K562 (cell line): ENCODE results near the gene ZNF763. TPM values are rescaled to one million over a fixed set of nuclear protein-coding genes. Genes with fewer than 3 reads are reported as not detected.

ENCODE experiments used
- ARID2 ChIP-seq: fragments of 450-650 bp; IDR thresholded peaks from 2 replicates; pipeline ENCODE4 v1.6.1; 2017; ENCODE audit warnings: antibody characterized with exemption, mild to moderate bottlenecking
- BDP1 ChIP-seq: IDR thresholded peaks from 3 replicates; pipeline ENCODE4 v1.6.1; 2011; ENCODE audit not compliant: insufficient read length, insufficient read depth
- IRF2 ChIP-seq: sonication (generic); formaldehyde crosslinking; IDR thresholded peaks from 2 replicates; pipeline ENCODE4 v1.8.1; 2022; ENCODE audit warnings: mild to moderate bottlenecking, missing genetic modification reagents
- LEF1 ChIP-seq: fragments of 450-650 bp; IDR thresholded peaks from 2 replicates; pipeline ENCODE4 v1.6.1; 2016; ENCODE audit warnings: mild to moderate bottlenecking
- MEIS2 ChIP-seq: fragments of 450-650 bp; IDR thresholded peaks from 2 replicates; pipeline ENCODE4 v1.6.1; 2014; ENCODE audit warnings: mild to moderate bottlenecking; ENCODE audit not compliant: partially characterized antibody
- NFIC ChIP-seq: fragments of 450-650 bp; IDR thresholded peaks from 2 replicates; pipeline ENCODE4 v1.6.1; 2017; ENCODE audit warnings: mild to moderate bottlenecking, inconsistent platforms
- POLR3G ChIP-seq: IDR thresholded peaks from 2 replicates; pipeline ENCODE4 v1.6.1; 2011; ENCODE audit not compliant: insufficient read length, insufficient replicate concordance; ENCODE audit errors: extremely low read depth
- SIRT6 ChIP-seq: IDR thresholded peaks from one replicate; pipeline ENCODE4 v1.6.1; 2012; ENCODE audit warnings: low read depth, mild to moderate bottlenecking, control low read depth, inconsistent platforms, low read length, moderate library complexity
- SP1 ChIP-seq: sonication (generic); formaldehyde crosslinking; IDR thresholded peaks from 2 replicates; pipeline ENCODE4 v1.8.1; 2022; ENCODE audit warnings: mild to moderate bottlenecking, missing genetic modification reagents
- TAF1 ChIP-seq: IDR thresholded peaks from 2 replicates; pipeline ENCODE4 v1.6.1; 2011; ENCODE audit warnings: mild to moderate bottlenecking, low read length, moderate library complexity; ENCODE audit not compliant: insufficient read depth, control insufficient read depth, severe bottlenecking; ENCODE audit errors: extremely low read depth
- TEAD1 ChIP-seq, 2 experiments: fragments of 450-650 bp in 1 of 2; sonication (generic) in 1 of 2; formaldehyde crosslinking; IDR thresholded peaks; 2 replicates each; pipeline versions ENCODE4 v1.4.0 to v1.8.0; 2020 to 2022; ENCODE audit warnings: mild to moderate bottlenecking in 2 of 2, missing genetic modification reagents in 1 of 2
- ZBED1 ChIP-seq: IDR thresholded peaks from 2 replicates; pipeline ENCODE4 v1.6.1; 2014
- polyA plus RNA-seq, 8 experiments: library from polyadenylated mRNA; depleted of rRNA in 4 of 8; stranded (reverse) in 5 of 8; unstranded in 3 of 8; fragments of >200 nt; fragmentation: Nextera tagmentation in 2 of 8; fragmentation: Illumina TruSeq in 1 of 8; extraction: Ambion mirVana in 2 of 8; extraction: Trizol in 1 of 8; gene quantifications; 2 replicates each; pipeline versions ENCODE4 v1.2.1 to v1.2.3, GENCODE V29; 2011 to 2014; ENCODE audit warnings: inconsistent platforms in 1 of 8, missing spikeins in 1 of 8
- total RNA-seq, 7 experiments: library from RNA; depleted of rRNA in 6 of 7; stranded (reverse); fragments of >200 nt in 6 of 7; fragmentation: Illumina TruSeq in 2 of 7; extraction: Trizol in 2 of 7; gene quantifications; 2 replicates each; pipeline versions ENCODE4 v1.2.1 to v1.2.3, GENCODE V29; 2011 to 2021; ENCODE audit warnings: low replicate concordance in 1 of 7
- TF ChIP-seq, protein P1 (sequence below), 2 experiments: fragments of 450-650 bp; IDR thresholded peaks; 2 replicates each; pipeline ENCODE4 v1.6.1; 2016; ENCODE audit warnings: mild to moderate bottlenecking in 2 of 2, borderline replicate concordance in 1 of 2, low read depth in 1 of 2, moderate library complexity in 1 of 2
- TF ChIP-seq, protein P2 (sequence below), 2 experiments: IDR thresholded peaks in 1 of 2; conservative IDR thresholded peaks in 1 of 2; 2 replicates each; pipeline ENCODE4 v1.6.1; 2016; ENCODE audit warnings: low read depth in 2 of 2, mild to moderate bottlenecking in 1 of 2, missing compliant biosample characterization in 1 of 2, missing genetic modification characterization in 1 of 2, moderate library complexity in 1 of 2
- TF ChIP-seq, protein P3 (sequence below): fragments of 450-650 bp; formaldehyde crosslinking; IDR thresholded peaks from 2 replicates; pipeline ENCODE4 v1.4.0; 2022; ENCODE audit warnings: mild to moderate bottlenecking, moderate library complexity

Gene ZNF763
- total and polyA plus RNA-seq, 9 of the 15 experiments (the other 6 are each of a cell fraction or from before 2014, with no cell fraction given), result 0.08 to 0.28 (median 0.16) TPM; not detected in 3

DNA sequence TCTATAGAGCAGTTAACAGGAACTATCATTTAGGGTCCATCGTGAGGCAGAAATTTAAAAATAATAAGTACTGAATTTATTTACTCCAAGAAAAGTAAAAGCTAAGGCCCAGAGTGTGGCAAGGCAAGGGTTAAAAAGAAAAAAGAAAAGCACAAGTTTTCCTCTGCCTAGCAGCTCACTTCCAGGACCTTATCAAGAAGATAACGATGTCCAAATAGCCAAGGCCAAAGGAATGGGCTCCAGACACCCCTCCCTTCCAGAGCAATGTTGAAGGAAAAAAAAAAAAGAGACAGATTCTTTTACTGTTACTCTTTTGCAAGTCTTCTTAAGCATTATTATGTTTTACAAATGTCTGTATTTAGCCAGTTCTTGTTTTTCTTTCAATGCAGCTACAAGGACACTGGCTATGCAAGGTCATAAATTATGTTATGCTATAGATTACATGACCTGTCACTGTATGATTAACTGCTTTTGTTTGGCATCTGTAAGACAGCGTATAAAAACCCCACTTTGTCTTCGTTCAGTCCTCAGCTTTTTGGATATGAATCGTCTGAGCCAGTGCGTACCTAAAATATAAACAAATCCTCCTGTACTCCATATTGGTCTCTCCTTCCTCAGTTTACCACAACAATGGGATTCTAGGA lies 42.9 kb upstream of the ZNF763 start (continued):
- TF ChIP-seq, protein P1, sequence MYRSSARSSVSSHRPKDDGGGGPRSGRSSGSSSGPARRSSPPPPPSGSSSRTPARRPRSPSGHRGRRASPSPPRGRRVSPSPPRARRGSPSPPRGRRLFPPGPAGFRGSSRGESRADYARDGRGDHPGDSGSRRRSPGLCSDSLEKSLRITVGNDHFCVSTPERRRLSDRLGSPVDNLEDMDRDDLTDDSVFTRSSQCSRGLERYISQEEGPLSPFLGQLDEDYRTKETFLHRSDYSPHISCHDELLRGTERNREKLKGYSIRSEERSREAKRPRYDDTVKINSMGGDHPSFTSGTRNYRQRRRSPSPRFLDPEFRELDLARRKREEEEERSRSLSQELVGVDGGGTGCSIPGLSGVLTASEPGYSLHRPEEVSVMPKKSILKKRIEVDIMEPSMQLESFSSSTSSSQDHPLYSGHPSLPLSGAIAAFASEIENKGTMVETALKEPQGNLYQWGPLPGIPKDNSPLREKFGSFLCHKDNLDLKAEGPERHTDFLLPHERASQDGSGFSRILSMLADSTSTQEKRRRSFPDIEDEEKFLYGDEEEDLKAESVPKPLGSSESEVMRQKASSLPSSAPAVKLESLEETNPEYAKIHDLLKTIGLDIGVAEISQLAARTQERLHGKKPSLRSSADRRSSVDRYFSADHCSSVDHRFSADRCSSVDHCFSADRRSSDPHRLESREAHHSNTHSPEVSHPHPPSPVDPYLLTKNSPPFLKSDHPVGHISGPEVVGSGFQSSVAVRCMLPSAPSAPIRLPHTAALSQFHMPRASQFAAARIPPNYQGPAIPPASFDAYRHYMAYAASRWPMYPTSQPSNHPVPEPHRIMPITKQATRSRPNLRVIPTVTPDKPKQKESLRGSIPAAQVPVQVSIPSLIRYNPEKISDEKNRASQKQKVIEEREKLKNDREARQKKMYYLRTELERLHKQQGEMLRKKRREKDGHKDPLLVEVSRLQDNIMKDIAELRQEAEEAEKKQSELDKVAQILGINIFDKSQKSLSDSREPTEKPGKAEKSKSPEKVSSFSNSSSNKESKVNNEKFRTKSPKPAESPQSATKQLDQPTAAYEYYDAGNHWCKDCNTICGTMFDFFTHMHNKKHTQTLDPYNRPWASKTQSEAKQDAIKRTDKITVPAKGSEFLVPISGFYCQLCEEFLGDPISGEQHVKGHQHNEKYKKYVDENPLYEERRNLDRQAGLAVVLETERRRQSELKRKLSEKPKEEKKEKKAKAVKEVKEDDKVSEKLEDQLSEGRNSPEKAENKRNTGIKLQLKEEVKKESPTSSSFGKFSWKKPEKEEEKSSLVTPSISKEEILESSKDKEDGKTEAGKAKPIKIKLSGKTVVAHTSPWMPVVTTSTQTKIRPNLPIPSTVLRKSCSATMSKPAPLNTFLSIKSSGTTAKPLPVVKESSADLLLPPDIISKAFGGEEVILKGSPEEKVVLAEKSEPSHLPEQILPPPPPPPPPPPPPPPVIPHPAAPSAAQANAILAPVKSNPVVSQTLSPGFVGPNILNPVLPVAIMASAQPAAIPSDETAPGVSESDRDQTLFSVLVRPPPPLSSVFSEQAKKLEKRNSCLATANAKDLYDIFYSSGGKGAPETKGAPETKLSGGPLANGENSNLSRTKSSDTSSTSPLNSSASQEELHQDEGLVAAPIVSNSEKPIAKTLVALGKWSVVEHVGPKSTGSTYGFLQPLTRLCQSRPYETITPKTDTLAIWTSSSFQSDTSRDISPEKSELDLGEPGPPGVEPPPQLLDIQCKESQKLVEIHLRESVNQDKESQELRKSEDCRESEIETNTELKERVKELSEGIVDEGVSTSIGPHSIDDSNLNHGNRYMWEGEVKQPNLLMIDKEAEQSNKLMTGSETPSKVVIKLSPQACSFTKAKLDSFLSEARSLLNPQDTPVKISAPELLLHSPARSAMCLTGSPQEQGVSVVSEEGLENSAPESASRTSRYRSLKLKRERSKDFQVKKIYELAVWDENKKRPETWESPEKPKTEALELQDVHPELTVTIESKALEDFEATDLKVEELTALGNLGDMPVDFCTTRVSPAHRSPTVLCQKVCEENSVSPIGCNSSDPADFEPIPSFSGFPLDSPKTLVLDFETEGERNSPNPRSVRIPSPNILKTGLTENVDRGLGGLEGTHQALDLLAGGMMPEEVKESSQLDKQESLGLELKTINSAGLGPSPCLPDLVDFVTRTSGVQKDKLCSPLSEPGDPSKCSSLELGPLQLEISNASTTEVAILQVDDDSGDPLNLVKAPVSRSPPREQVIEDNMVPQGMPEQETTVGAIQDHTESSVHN (IDR thresholded peaks at IDR 0.05; ENCODE audit: borderline replicate concordance in 1 of 2, low read depth in 1 of 2), result peak in 1 of 2 experiments; percentile 26; a peak in 1 of 4 replicates
- no peak for TF ChIP-seq ZBED1
- TF ChIP-seq, protein P2, sequence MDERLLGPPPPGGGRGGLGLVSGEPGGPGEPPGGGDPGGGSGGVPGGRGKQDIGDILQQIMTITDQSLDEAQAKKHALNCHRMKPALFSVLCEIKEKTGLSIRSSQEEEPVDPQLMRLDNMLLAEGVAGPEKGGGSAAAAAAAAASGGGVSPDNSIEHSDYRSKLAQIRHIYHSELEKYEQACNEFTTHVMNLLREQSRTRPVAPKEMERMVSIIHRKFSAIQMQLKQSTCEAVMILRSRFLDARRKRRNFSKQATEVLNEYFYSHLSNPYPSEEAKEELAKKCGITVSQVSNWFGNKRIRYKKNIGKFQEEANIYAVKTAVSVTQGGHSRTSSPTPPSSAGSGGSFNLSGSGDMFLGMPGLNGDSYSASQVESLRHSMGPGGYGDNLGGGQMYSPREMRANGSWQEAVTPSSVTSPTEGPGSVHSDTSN (CRISPR knock-in tag; IDR thresholded peaks at IDR 0.05; ENCODE audit: low read depth), result peak; percentile 81
- TF ChIP-seq, protein P2 (tag; conservative IDR thresholded peaks at IDR 0.05; ENCODE audit: low read depth), result peak; percentile 100
- no peak for TF ChIP-seq BDP1
- peak; percentile 84 for TF ChIP-seq NFIC
- peak; percentile 72 for TF ChIP-seq LEF1
- peak; percentile 47; the same call in 1 of the 2 replicates for TF ChIP-seq SP1 (CRISPR knock-in tag)
- peak; percentile 100 for TF ChIP-seq MEIS2
- TF ChIP-seq SIRT6, result no peak
- TF ChIP-seq, protein P3, sequence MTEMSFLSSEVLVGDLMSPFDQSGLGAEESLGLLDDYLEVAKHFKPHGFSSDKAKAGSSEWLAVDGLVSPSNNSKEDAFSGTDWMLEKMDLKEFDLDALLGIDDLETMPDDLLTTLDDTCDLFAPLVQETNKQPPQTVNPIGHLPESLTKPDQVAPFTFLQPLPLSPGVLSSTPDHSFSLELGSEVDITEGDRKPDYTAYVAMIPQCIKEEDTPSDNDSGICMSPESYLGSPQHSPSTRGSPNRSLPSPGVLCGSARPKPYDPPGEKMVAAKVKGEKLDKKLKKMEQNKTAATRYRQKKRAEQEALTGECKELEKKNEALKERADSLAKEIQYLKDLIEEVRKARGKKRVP (CRISPR knock-in tag), result no peak
- TF ChIP-seq IRF2 (CRISPR knock-in tag), result no peak
- TF ChIP-seq POLR3G, result no peak
- no peak for TF ChIP-seq TAF1
- TF ChIP-seq ARID2, result no peak
- TF ChIP-seq TEAD1 (CRISPR knock-in tag; IDR thresholded peaks at IDR 0.05), result peak in 1 of 2 experiments; percentile 34; a peak in 1 of 4 replicates
